DOHH2 (cell line): ENCODE measurements around the gene ZNF573.

Experiments
- H3F3A ChIP-seq: fragments of 200-600 bp; sonication (generic), shearing (Covaris generic); 2 replicates; pipeline ENCODE4 v1.6.0; 2016; ENCODE audit warnings: antibody characterized with exemption, mild to moderate bottlenecking; ENCODE audit not compliant: control insufficient read depth, insufficient read depth
- H3K27ac ChIP-seq: fragments of 200-600 bp; sonication (generic); 2 replicates; pipeline ENCODE4 v1.5.1; 2014; ENCODE audit warnings: low read depth, mild to moderate bottlenecking, low read length, moderate library complexity
- H3K27me3 ChIP-seq: fragments of 200-600 bp; sonication (generic); 2 replicates; pipeline ENCODE4 v1.6.1; 2014; ENCODE audit warnings: mild to moderate bottlenecking, low read length, mixed read lengths; ENCODE audit not compliant: control insufficient read depth
- H3K36me3 ChIP-seq: fragments of 200-600 bp; sonication (generic); 2 replicates; pipeline ENCODE4 v1.6.1; 2014; ENCODE audit warnings: mild to moderate bottlenecking, low read length, moderate library complexity, mixed read lengths; ENCODE audit not compliant: control insufficient read depth
- H3K4me1 ChIP-seq: fragments of 200-600 bp; sonication (generic); 2 replicates; pipeline ENCODE4 v1.6.1; 2014; ENCODE audit warnings: mild to moderate bottlenecking, low read length, mixed read lengths; ENCODE audit not compliant: control insufficient read depth
- H3K4me2 ChIP-seq: fragments of 200-600 bp; sonication (generic); 2 replicates; pipeline ENCODE4 v1.6.0; 2014; ENCODE audit warnings: mild to moderate bottlenecking, low read length, moderate library complexity
- H3K4me3 ChIP-seq: fragments of 200-600 bp; sonication (generic); 2 replicates; pipeline ENCODE4 v1.5.1; 2014; ENCODE audit warnings: mild to moderate bottlenecking, low read length, mixed read lengths
- H3K79me2 ChIP-seq: fragments of 200-600 bp; sonication (generic); 2 replicates; pipeline ENCODE4 v1.6.1; 2014; ENCODE audit warnings: mild to moderate bottlenecking, low read length, mixed read lengths; ENCODE audit not compliant: control insufficient read depth
- H3K9me2 ChIP-seq: fragments of 200-600 bp; sonication (generic); replicated peaks from 2 replicates; pipeline ENCODE4 v1.6.1; 2014; ENCODE audit warnings: mild to moderate bottlenecking, low read length, mixed read lengths; ENCODE audit not compliant: control insufficient read depth
- H3K9me3 ChIP-seq: fragments of 200-600 bp; sonication (generic); 2 replicates; pipeline ENCODE4 v1.6.1; 2014; ENCODE audit warnings: antibody characterized with exemption, low read length, mixed read lengths; ENCODE audit not compliant: control insufficient read depth, insufficient read depth
- H4K20me1 ChIP-seq: fragments of 200-600 bp; sonication (generic); 2 replicates; pipeline ENCODE4 v1.6.0; 2014; ENCODE audit warnings: low read depth, mild to moderate bottlenecking, antibody characterized with exemption, low read length, moderate library complexity; ENCODE audit not compliant: control insufficient read depth, insufficient read depth
- CTCF ChIP-seq: fragments of 200-600 bp; sonication (generic); IDR thresholded peaks from one replicate; pipeline ENCODE4 v1.5.1; 2014; ENCODE audit warnings: antibody characterized with exemption, mild to moderate bottlenecking, low read depth, low read length; ENCODE audit not compliant: poor library complexity, severe bottlenecking
- EZH2phosphoT487 ChIP-seq: fragments of 200-600 bp; sonication (generic); IDR thresholded peaks from 2 replicates; pipeline ENCODE4 v1.6.1; 2017; ENCODE audit warnings: borderline replicate concordance, mild to moderate bottlenecking, antibody characterized with exemption, low read length, moderate library complexity, mixed read lengths

The ZNF573 gene

DNA sequence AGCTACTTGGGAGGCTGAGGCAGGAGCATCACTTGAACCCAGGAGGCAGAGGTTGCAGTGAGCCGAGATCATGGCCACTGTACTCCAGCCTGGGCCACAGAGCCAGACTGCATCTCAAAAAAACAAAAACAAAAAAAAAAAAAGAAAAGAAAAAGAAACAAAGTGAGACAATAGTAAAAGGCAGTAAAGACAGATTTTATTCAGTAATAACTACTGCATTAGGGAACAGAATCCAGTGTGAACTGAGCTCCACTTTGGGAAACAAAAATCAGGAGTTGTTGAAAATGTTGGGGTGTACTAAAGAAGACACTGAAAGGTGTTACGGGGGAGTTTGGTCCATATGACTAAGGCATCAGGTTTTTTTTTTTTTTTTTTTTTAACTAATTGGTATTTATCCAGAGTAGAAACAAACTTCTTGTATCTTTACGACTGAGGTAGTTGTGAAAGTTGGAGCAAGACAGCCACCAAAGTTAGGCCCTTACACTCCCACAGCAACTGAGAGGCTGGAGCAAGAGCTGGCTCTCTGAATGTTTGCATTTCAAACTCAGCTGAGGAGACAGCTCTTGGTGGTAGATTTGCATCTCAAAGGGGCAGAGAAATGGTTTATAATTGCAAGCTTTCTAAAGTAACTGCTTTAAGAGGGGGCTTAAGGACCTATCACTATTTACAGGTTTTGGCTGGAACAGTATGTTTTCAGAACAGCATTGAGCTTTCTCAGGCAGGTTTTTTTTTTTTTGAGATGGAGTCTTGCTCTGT, 84.1 kb downstream of the ZNF573 start:
- peaks cover 11% of the 10 kb centered on the region; the same call in 1 of the 2 replicates for H3K9me3 ChIP-seq
- H3K79me2 ChIP-seq: no peaks in the 10 kb centered on the region
- no peaks in the 10 kb centered on the region for H3K4me1 ChIP-seq
- H3K4me2 ChIP-seq: no peak overlapping the region
- H3F3A ChIP-seq: no peaks in the 10 kb centered on the region
- no peaks in the 10 kb centered on the region for H4K20me1 ChIP-seq
- no peak overlapping the region for H3K4me3 ChIP-seq
- TF ChIP-seq EZH2phosphoT487: no peak
- TF ChIP-seq CTCF: no peak
- H3K36me3 ChIP-seq: peaks cover 19% of the 10 kb centered on the region
- H3K27me3 ChIP-seq: no peaks in the 10 kb centered on the region
- no peaks in the 10 kb centered on the region for H3K9me2 ChIP-seq
- H3K27ac ChIP-seq: no peak overlapping the region

DNA sequence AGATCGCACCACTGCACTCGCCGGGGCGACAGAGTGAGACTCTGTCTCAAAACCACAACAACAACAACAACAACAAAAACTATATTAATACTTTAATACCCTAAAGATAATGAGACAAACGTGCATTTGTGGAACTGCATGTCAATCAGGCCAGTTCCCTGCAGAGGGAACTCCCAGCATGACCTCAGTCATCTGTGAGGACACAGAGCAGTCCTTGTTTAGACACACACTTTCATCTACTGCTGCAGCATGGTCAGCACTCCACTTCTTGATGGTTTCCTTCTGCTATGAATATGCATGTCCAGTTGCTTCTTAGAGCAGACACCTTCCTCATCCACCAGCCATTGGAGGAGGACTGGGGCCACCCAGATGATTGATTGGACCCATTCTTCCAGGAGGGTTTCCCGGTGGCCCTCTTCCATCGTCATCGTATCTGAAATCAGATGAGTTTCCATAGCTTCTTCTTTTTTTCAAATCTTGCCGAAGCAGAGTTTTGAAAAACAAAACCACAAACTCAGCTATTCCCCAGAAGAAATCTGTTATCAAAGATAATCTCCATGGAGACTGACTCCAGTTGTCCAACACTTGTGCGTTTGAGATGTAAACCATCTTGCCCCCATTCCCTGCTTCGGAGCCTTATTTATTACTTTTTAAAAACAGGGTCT, 86.3 kb downstream of the ZNF573 start:
- H3K4me2 ChIP-seq: no peak overlapping the region
- peaks cover under 1% of the 10 kb centered on the region for H3K36me3 ChIP-seq
- H3K4me1 ChIP-seq: no peaks in the 10 kb centered on the region
- no peak overlapping the region for H3K4me3 ChIP-seq
- H3K9me2 ChIP-seq: no peaks in the 10 kb centered on the region
- H4K20me1 ChIP-seq: no peaks in the 10 kb centered on the region
- no peaks in the 10 kb centered on the region for H3F3A ChIP-seq
- H3K27me3 ChIP-seq: no peaks in the 10 kb centered on the region
- H3K9me3 ChIP-seq: peaks cover 8% of the 10 kb centered on the region; the same call in 1 of the 2 replicates
- no peak for TF ChIP-seq EZH2phosphoT487
- no peak for TF ChIP-seq CTCF
- no peaks in the 10 kb centered on the region for H3K79me2 ChIP-seq
- no peak overlapping the region for H3K27ac ChIP-seq

- Histone ChIP-seq H3K36me3 (no peaks in the 10 kb centered on the region; the same call in 1 of the 2 replicates), H3K4me2 (peak overlapping the region; percentile 43), H4K20me1 (no peaks in the 10 kb centered on the region), H3K79me2 (no peaks in the 10 kb centered on the region), H3F3A (no peaks in the 10 kb centered on the region), H3K27ac (no peak overlapping the region), H3K4me3 (peak overlapping the region; percentile 56), H3K9me2 (no peaks in the 10 kb centered on the region), H3K27me3 (no peaks in the 10 kb centered on the region), H3K9me3 (peaks cover 6% of the 10 kb centered on the region; the same call in 1 of the 2 replicates), H3K4me1 (no peaks in the 10 kb centered on the region)
- no peak for TF ChIP-seq EZH2phosphoT487
- TF ChIP-seq CTCF: no peak
Observed at GRCh38 chr19:37691881-37692504, 87.4 kb downstream of the ZNF573 start.
